HepG2 (cell line): Measurements from ENCODE around the gene KIRREL3. TPM values are rescaled to one million over a fixed set of nuclear protein-coding genes. Genes with fewer than 3 reads are reported as not detected.

Experiments
- ATAC-seq: fragments of 200-7000 bp; cut with Tn5 transposase; 3 replicates; pipeline ENCODE4 v1.9.1; 2020; ENCODE audit warnings: mild to moderate bottlenecking, moderate library complexity
- BruUV-seq: library from RNA; stranded (reverse); fragments of 400-500 nt; replicated peaks from 2 replicates; lab custom pipeline; 2021; lab: Mats Ljungman, UMichigan
- CTCF ChIA-PET: fragments of 300-600 bp; formaldehyde crosslinking; extraction: SDS; loops from one replicate; lab custom pipeline; 2021; ENCODE audit warnings: low total read pairs, inconsistent platforms, low intra/inter-chr PET ratio; lab: Yijun Ruan, JAX
- POLR2A ChIA-PET: fragments of 350-600 bp; sonication (Branson Sonifier 250); formaldehyde crosslinking; loops from one replicate; lab custom pipeline; 2020; ENCODE audit warnings: antibody characterized with exemption, inconsistent platforms; lab: Yijun Ruan, JAX
- DNase-seq: peaks from one replicate; pipeline ENCODE4 v3.0.0-alpha.2; 2015; ENCODE audit warnings: low spot score
- FAIRE-seq: peaks from 3 replicates; lab custom pipeline; 2011; peaks lifted over from hg19 to GRCh38; lab: Jason Lieb, UNC
- H2AFZ ChIP-seq: one replicate; pipeline ENCODE4 v1.6.1; 2011; ENCODE audit warnings: low read length, inconsistent platforms
- H3K27ac ChIP-seq: fragments of 300-600 bp; 3 replicates; pipeline ENCODE4 v1.8.0; 2011; ENCODE audit warnings: mixed run types, mild to moderate bottlenecking, mixed read lengths, low read length, inconsistent platforms; ENCODE audit not compliant: insufficient read depth; ENCODE audit errors: extremely low read length
- H3K27me3 ChIP-seq, 2 experiments: fragments of 200-600 bp in 1 of 2; 2 replicates in 1 of 2; 3 replicates in 1 of 2; pipeline versions ENCODE4 v1.6.0 to v1.8.0; 2011; ENCODE audit warnings: low read length in 2 of 2, mild to moderate bottlenecking in 2 of 2, moderate library complexity in 2 of 2, inconsistent platforms in 1 of 2; ENCODE audit not compliant: insufficient read depth in 2 of 2, control insufficient read depth in 1 of 2
- H3K36me3 ChIP-seq, 2 experiments: fragments of 200-600 bp in 1 of 2; replicated peaks in 1 of 2; 2 replicates in 1 of 2; 3 replicates in 1 of 2; pipeline versions ENCODE4 v1.5.1 to v1.8.0; 2011; ENCODE audit warnings: low read length in 2 of 2, inconsistent platforms in 1 of 2; ENCODE audit not compliant: insufficient read depth in 2 of 2, control insufficient read depth in 1 of 2
- H3K4me1 ChIP-seq: 2 replicates; pipeline ENCODE4 v1.5.1; 2012; ENCODE audit warnings: low read length, inconsistent platforms; ENCODE audit not compliant: insufficient read depth
- H3K4me2 ChIP-seq: 2 replicates; pipeline ENCODE4 v1.6.0; 2011; ENCODE audit warnings: low read depth, low read length, inconsistent platforms
- H3K4me3 ChIP-seq, 3 experiments: fragments of 200-600 bp in 1 of 3; sonication (generic), shearing (Covaris generic) in 1 of 3; replicated peaks in 1 of 3; 2 replicates each; pipeline ENCODE4 v1.5.1; 2011 to 2016; ENCODE audit warnings: low read length in 3 of 3, inconsistent platforms in 2 of 3, low read depth in 2 of 3, mild to moderate bottlenecking in 2 of 3, control low read depth in 1 of 3, mixed read lengths in 1 of 3; ENCODE audit not compliant: insufficient read depth in 1 of 3
- H3K79me2 ChIP-seq: one replicate; pipeline ENCODE4 v1.6.1; 2011; ENCODE audit warnings: low read length, inconsistent platforms; ENCODE audit not compliant: insufficient read depth
- H3K9ac ChIP-seq: 2 replicates; pipeline ENCODE4 v1.6.0; 2011; ENCODE audit warnings: mild to moderate bottlenecking, low read depth, low read length, inconsistent platforms; ENCODE audit not compliant: insufficient read depth
- H3K9me3 ChIP-seq: 2 replicates; pipeline ENCODE4 v1.5.1; 2012; ENCODE audit warnings: mild to moderate bottlenecking, low read length
- H4K20me1 ChIP-seq: 2 replicates; pipeline ENCODE4 v1.6.0; 2011; ENCODE audit warnings: inconsistent platforms, mild to moderate bottlenecking, low read length, moderate library complexity; ENCODE audit not compliant: insufficient read depth
- HHEX ChIP-seq: IDR thresholded peaks from 2 replicates; pipeline ENCODE4 v1.6.1; 2016; ENCODE audit warnings: control low read depth
- IRF1 ChIP-seq: sonication (generic); formaldehyde crosslinking; IDR thresholded peaks from 2 replicates; pipeline ENCODE4 v1.4.0; 2020; ENCODE audit warnings: low read depth, mild to moderate bottlenecking, missing genetic modification reagents
- KLF16 ChIP-seq, 2 experiments: sonication (generic) in 1 of 2; formaldehyde crosslinking in 1 of 2; IDR thresholded peaks; 2 replicates each; pipeline versions ENCODE4 v1.6.1 to v1.8.0; 2016 to 2023; ENCODE audit warnings: missing genetic modification reagents in 2 of 2, missing compliant biosample characterization in 1 of 2
- ZFP90 ChIP-seq: sonication (generic); formaldehyde crosslinking; IDR thresholded peaks from 2 replicates; pipeline ENCODE4 v1.8.0; 2022; ENCODE audit warnings: missing genetic modification reagents, mild to moderate bottlenecking, inconsistent platforms, borderline replicate concordance
- ZMYM2 ChIP-seq: sonication (generic); formaldehyde crosslinking; IDR thresholded peaks from 2 replicates; pipeline ENCODE4 v1.8.0; 2022; ENCODE audit warnings: mild to moderate bottlenecking, missing genetic modification reagents
- ZMYM4 ChIP-seq: sonication (generic); formaldehyde crosslinking; IDR thresholded peaks from 2 replicates; pipeline ENCODE4 v1.8.1; 2023; ENCODE audit warnings: mild to moderate bottlenecking, missing genetic modification reagents
- ZNF816 ChIP-seq: sonication (generic); formaldehyde crosslinking; IDR thresholded peaks from 2 replicates; pipeline ENCODE4 v1.8.0; 2022; ENCODE audit warnings: missing genetic modification reagents, mild to moderate bottlenecking, borderline replicate concordance
- WGBS: methylation state at CpG from one replicate; pipeline ENCODE4 v1.1.6; 2017; ENCODE audit warnings: low lambda C conversion rate; 5-methylcytosine and 5-hydroxymethylcytosine counted together
- in situ Hi-C: cut with HindIII; loops from 2 replicates; pipeline ENCODE4 v1.10.0; 2017; ENCODE audit warnings: low pct_unique_long_range_greater_than_20kb; ENCODE audit not compliant: extremely low pct_ligation_motif_present
- intact Hi-C: fragments of 100-400 bp; cut with micrococcal nuclease; formaldehyde crosslinking; loops from one replicate; pipeline ENCODE4 v1.10.0; 2022; ENCODE audit not compliant: unreplicated experiment
- polyA plus RNA-seq, 8 experiments: library from polyadenylated mRNA; depleted of rRNA in 3 of 8; stranded (reverse) in 7 of 8; unstranded in 1 of 8; fragments of >200 nt; fragmentation: Illumina TruSeq in 4 of 8; extraction: Trizol in 4 of 8; gene quantifications; 2 replicates each; pipeline versions ENCODE4 v1.2.1 to v1.2.3, GENCODE V29; 2011 to 2016; ENCODE audit warnings: low read depth in 4 of 8, missing spikeins in 1 of 8, mixed read lengths in 1 of 8; ENCODE audit not compliant: insufficient read depth in 1 of 8
- total RNA-seq, 5 experiments: library from RNA; depleted of rRNA; stranded (reverse); fragments of >200 nt; fragmentation: Illumina TruSeq; extraction: Trizol; gene quantifications; 2 replicates each; pipeline ENCODE4 v1.2.3, GENCODE V29; 2016; ENCODE audit warnings: low read depth in 1 of 5

KIRREL3 gene
- total and polyA plus RNA-seq, 2 of the 13 experiments (the other 11 are each of a cell fraction or from before 2014, with no cell fraction given): not detected

- no peak for TF ChIP-seq KLF16 (CRISPR knock-in tag; IDR thresholded peaks at IDR 0.05)
- TF ChIP-seq ZMYM2 (CRISPR knock-in tag): no peak
These were observed 22.4 kb downstream of the KIRREL3 start (continued) for GRCh38 chr11:126978165-126978564.

- H3K9me3 ChIP-seq: no peaks in the 10 kb centered on the region; the same call in 1 of the 2 replicates
- no peak overlapping the region for H3K4me3 ChIP-seq
- H3K79me2 ChIP-seq: no peaks in the 10 kb centered on the region
- H3K9ac ChIP-seq: no peak overlapping the region
- no peaks in the 10 kb centered on the region for H3K4me1 ChIP-seq
- no peak overlapping the region for H2AFZ ChIP-seq
- POLR2A ChIA-PET: no interaction called here
- intact Hi-C loops (no loop called here), in situ Hi-C loops (no loop called here)
- no peak for FAIRE-seq
- 8% methylated on average over 2 of the region's 2 CpGs for WGBS
- CTCF ChIA-PET: no interaction called here
- no peak for DNase-seq
- H3K27ac ChIP-seq: no peak overlapping the region
- H4K20me1 ChIP-seq: no peaks in the 10 kb centered on the region
- H3K4me2 ChIP-seq: no peak overlapping the region
- peaks cover 0 to 13% of the 10 kb centered on the region in 2 experiments; a peak in 3 of 5 replicates for H3K27me3 ChIP-seq
- no TSS peak for BruUV-seq
- H3K36me3 ChIP-seq: no peaks in the 10 kb centered on the region
- TF ChIP-seq IRF1 (CRISPR knock-in tag) (no peak), HHEX (CRISPR knock-in tag) (no peak), ZMYM4 (CRISPR knock-in tag) (no peak), ZNF816 (CRISPR knock-in tag) (no peak), ZFP90 (CRISPR knock-in tag) (no peak)
- ATAC-seq: no peak
These were observed 27.5 kb downstream of the KIRREL3 start for GRCh38 chr11:126973051-126973450.
